ENCODE results near the gene CPA3. TPM values are rescaled to one million over a fixed set of nuclear protein-coding genes. Genes with fewer than 3 reads are reported as not detected.

The CPA3 gene
- total RNA-seq = under 1 TPM in 1 of 2 donors, not detected in 1; 0.16 TPM

- H3K27ac Mint-ChIP-seq = no peak within 1 kb of the TSS
- H3K9me3 Mint-ChIP-seq = no peaks in the 10 kb centered on the region
- no peak for ATAC-seq
- no peaks in the 10 kb centered on the region for H3K36me3 Mint-ChIP-seq
- DNase-seq (ENCODE audit: low spot score in 2 of 2) = no peak
These were observed at the start of gene CPA3 for GRCh38 chr3:148865049-148865448. TSS of gene CPA3 (plus strand) at chr3:148865296. CDS start at chr3:148865308, 12 bp downstream.

- Mint-ChIP-seq H3K36me3 (no peaks in the 10 kb centered on the region), H3K27ac (no peak overlapping the region), H3K9me3 (no peaks in the 10 kb centered on the region)
- no peak for ATAC-seq
- no peak for DNase-seq (ENCODE audit: low spot score in 2 of 2)
These were observed 49.6 kb upstream of the CPA3 start for GRCh38 chr3:148815316-148816110.

GRCh38 chr3:148816427-148816826 lies 48.7 kb upstream of the CPA3 start:
- H3K27ac Mint-ChIP-seq = no peak overlapping the region
- H3K9me3 Mint-ChIP-seq = peaks cover 0 to 4% of the 10 kb centered on the region in 2 donors
- ATAC-seq = no peak
- H3K36me3 Mint-ChIP-seq = no peaks in the 10 kb centered on the region
- no peak for DNase-seq (ENCODE audit: low spot score in 2 of 2)

- no peak for DNase-seq (ENCODE audit: low spot score in 2 of 2)
- no peaks in the 10 kb centered on the region for H3K36me3 Mint-ChIP-seq
- no peak for ATAC-seq
- H3K9me3 Mint-ChIP-seq = peaks cover 0 to 4% of the 10 kb centered on the region in 2 donors
- H3K27ac Mint-ChIP-seq = no peak overlapping the region
These were observed 48.0 kb upstream of the CPA3 start for GRCh38 chr3:148816981-148817525.

- H3K36me3 Mint-ChIP-seq = no peaks in the 10 kb centered on the region
- DNase-seq (ENCODE audit: low spot score in 2 of 2) (no peak), ATAC-seq (no peak)
- H3K9me3 Mint-ChIP-seq = peaks cover 0 to 4% of the 10 kb centered on the region in 2 donors
- H3K27ac Mint-ChIP-seq = no peak overlapping the region
These were observed 44.5 kb upstream of the CPA3 start for GRCh38 chr3:148820361-148821245.

- ATAC-seq = no peak
- peaks cover 0 to 4% of the 10 kb centered on the region in 2 donors for H3K9me3 Mint-ChIP-seq
- no peak for DNase-seq (ENCODE audit: low spot score in 2 of 2)
- no peaks in the 10 kb centered on the region for H3K36me3 Mint-ChIP-seq
- H3K27ac Mint-ChIP-seq = no peak overlapping the region
These were observed 42.1 kb upstream of the CPA3 start for GRCh38 chr3:148823026-148823425.

GRCh38 chr3:148825476-148825875 lies 39.6 kb upstream of the CPA3 start:
- DNase-seq (ENCODE audit: low spot score in 2 of 2) (no peak), ATAC-seq (no peak)
- Mint-ChIP-seq H3K9me3 (peaks cover 0 to 4% of the 10 kb centered on the region in 2 donors), H3K36me3 (no peaks in the 10 kb centered on the region), H3K27ac (no peak overlapping the region)

GRCh38 chr3:148827585-148827984 lies 37.5 kb upstream of the CPA3 start, which contains the start of gene CPB1:
TSS of gene CPB1 (plus strand) at chr3:148827811. CDS start at chr3:148827824, 13 bp downstream.
- Mint-ChIP-seq H3K27ac (no peak within 1 kb of the TSS), H3K36me3 (no peaks in the 10 kb centered on the region), H3K9me3 (no peaks in the 10 kb centered on the region)
- ATAC-seq = no peak
- DNase-seq (ENCODE audit: low spot score in 2 of 2) = no peak

GRCh38 chr3:148828136-148828690 lies 36.9 kb upstream of the CPA3 start:
- DNase-seq (ENCODE audit: low spot score in 2 of 2) (no peak), ATAC-seq (no peak)
- Mint-ChIP-seq H3K27ac (no peak overlapping the region), H3K36me3 (no peaks in the 10 kb centered on the region), H3K9me3 (no peaks in the 10 kb centered on the region)

- H3K9me3 Mint-ChIP-seq = no peaks in the 10 kb centered on the region
- DNase-seq (ENCODE audit: low spot score in 2 of 2) (no peak), ATAC-seq (no peak)
- H3K36me3 Mint-ChIP-seq = no peaks in the 10 kb centered on the region
- H3K27ac Mint-ChIP-seq = no peak overlapping the region
These were observed 35.2 kb upstream of the CPA3 start for GRCh38 chr3:148829926-148830325.

- H3K36me3 Mint-ChIP-seq = no peaks in the 10 kb centered on the region
- H3K27ac Mint-ChIP-seq = no peak overlapping the region
- H3K9me3 Mint-ChIP-seq = no peaks in the 10 kb centered on the region
- ATAC-seq = no peak
- no peak for DNase-seq (ENCODE audit: low spot score in 2 of 2)
These were observed 31.9 kb upstream of the CPA3 start for GRCh38 chr3:148833223-148833622.

GRCh38 chr3:148839805-148840204 lies 25.3 kb upstream of the CPA3 start:
- ATAC-seq (no peak), DNase-seq (ENCODE audit: low spot score in 2 of 2) (no peak)
- H3K9me3 Mint-ChIP-seq = no peaks in the 10 kb centered on the region
- no peak overlapping the region for H3K27ac Mint-ChIP-seq
- no peaks in the 10 kb centered on the region for H3K36me3 Mint-ChIP-seq

GRCh38 chr3:148840451-148840850 lies 24.6 kb upstream of the CPA3 start:
- Mint-ChIP-seq H3K36me3 (no peaks in the 10 kb centered on the region), H3K9me3 (no peaks in the 10 kb centered on the region), H3K27ac (no peak overlapping the region)
- ATAC-seq = no peak
- DNase-seq (ENCODE audit: low spot score in 2 of 2) = no peak

GRCh38 chr3:148845756-148846395 lies 19.2 kb upstream of the CPA3 start:
- no peaks in the 10 kb centered on the region for H3K36me3 Mint-ChIP-seq
- no peak overlapping the region for H3K27ac Mint-ChIP-seq
- ATAC-seq = no peak
- no peaks in the 10 kb centered on the region for H3K9me3 Mint-ChIP-seq
- no peak for DNase-seq (ENCODE audit: low spot score in 2 of 2)

GRCh38 chr3:148847351-148847750 lies 17.7 kb upstream of the CPA3 start:
- no peak overlapping the region for H3K27ac Mint-ChIP-seq
- ATAC-seq = no peak
- no peaks in the 10 kb centered on the region for H3K9me3 Mint-ChIP-seq
- no peaks in the 10 kb centered on the region for H3K36me3 Mint-ChIP-seq
- no peak for DNase-seq (ENCODE audit: low spot score in 2 of 2)

- DNase-seq (ENCODE audit: low spot score in 2 of 2) (no peak), ATAC-seq (no peak)
- Mint-ChIP-seq H3K27ac (no peak overlapping the region), H3K36me3 (no peaks in the 10 kb centered on the region), H3K9me3 (no peaks in the 10 kb centered on the region)
These were observed 16.7 kb upstream of the CPA3 start for GRCh38 chr3:148848410-148848809.

Data from activated naive CD4-positive, alpha-beta T cell treated with anti-CD3 and anti-CD28 coated beads, Interleukin-2, amount 50 U/mL, for 72 hours (primary cell).